IPS-18a (cell line): ENCODE results near the gene PRDM16.
A peak's percentile ranks its signal among the peaks of the same experiment; 100 is the strongest.

ENCODE experiments used
- H3K27ac ChIP-seq: one replicate; pipeline ENCODE4 v1.5.1; 2013; ENCODE audit warnings: low read length
- H3K27me3 ChIP-seq: one replicate; pipeline ENCODE4 v1.6.1; 2013; ENCODE audit warnings: mild to moderate bottlenecking, low read length; ENCODE audit not compliant: control insufficient read depth, insufficient read depth
- H3K36me3 ChIP-seq: one replicate; pipeline ENCODE4 v1.6.1; 2013; ENCODE audit warnings: low read depth, low read length; ENCODE audit not compliant: control insufficient read depth
- H3K4me1 ChIP-seq: one replicate; pipeline ENCODE4 v1.6.1; 2013; ENCODE audit warnings: low read depth, low read length; ENCODE audit not compliant: control insufficient read depth
- H3K4me3 ChIP-seq: one replicate; pipeline ENCODE4 v1.5.1; 2013; ENCODE audit warnings: low read length
- H3K9ac ChIP-seq: one replicate; pipeline ENCODE4 v1.6.1; 2013; ENCODE audit warnings: mild to moderate bottlenecking, low read length, moderate library complexity
- H3K9me3 ChIP-seq: one replicate; pipeline ENCODE4 v1.6.1; 2013; ENCODE audit warnings: low read depth, low read length; ENCODE audit not compliant: control insufficient read depth

Gene PRDM16

GRCh38 chr1:3066250-3066711 lies 2.7 kb upstream of the PRDM16 start:
- Histone ChIP-seq H3K27me3 (peaks cover 94% of the 10 kb centered on the region), H3K36me3 (no peaks in the 10 kb centered on the region), H3K9me3 (no peaks in the 10 kb centered on the region), H3K4me3 (no peak overlapping the region), H3K9ac (no peak overlapping the region), H3K27ac (no peak overlapping the region), H3K4me1 (peaks cover 12% of the 10 kb centered on the region)

GRCh38 chr1:3066826-3067225 lies 2.2 kb upstream of the PRDM16 start:
- peaks cover 94% of the 10 kb centered on the region for H3K27me3 ChIP-seq
- no peaks in the 10 kb centered on the region for H3K36me3 ChIP-seq
- no peaks in the 10 kb centered on the region for H3K9me3 ChIP-seq
- no peak overlapping the region for H3K4me3 ChIP-seq
- no peak overlapping the region for H3K9ac ChIP-seq
- H3K27ac ChIP-seq, result no peak overlapping the region
- peaks cover 17% of the 10 kb centered on the region for H3K4me1 ChIP-seq

DNA sequence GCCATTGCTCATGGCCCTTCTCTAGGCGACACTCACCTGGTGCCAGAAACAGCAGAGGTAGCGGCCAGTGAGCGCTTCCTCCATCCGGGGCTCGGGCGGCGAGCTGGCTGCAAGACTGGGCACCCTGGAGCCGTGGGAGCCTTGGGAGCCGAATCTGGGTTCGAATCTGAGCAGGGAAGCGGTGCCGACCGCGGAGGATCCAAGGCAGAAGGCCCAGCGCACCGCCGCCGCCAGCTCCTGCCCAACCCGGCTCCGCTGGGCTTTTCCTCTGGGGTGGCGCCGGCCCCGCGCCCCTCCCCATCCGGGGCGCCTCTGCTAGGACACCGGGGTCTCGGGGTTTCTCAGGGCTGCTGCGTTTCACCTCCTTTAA lies 1.7 kb upstream of the PRDM16 start:
- Histone ChIP-seq H3K27me3 (peaks cover 94% of the 10 kb centered on the region), H3K4me1 (peaks cover 18% of the 10 kb centered on the region), H3K9ac (no peak overlapping the region), H3K9me3 (no peaks in the 10 kb centered on the region), H3K4me3 (peak overlapping the region; percentile 13), H3K27ac (no peak overlapping the region), H3K36me3 (no peaks in the 10 kb centered on the region)

GRCh38 chr1:3067671-3068563 lies 1.1 kb upstream of the PRDM16 start:
- H3K27me3 ChIP-seq, result peaks cover 94% of the 10 kb centered on the region
- no peaks in the 10 kb centered on the region for H3K36me3 ChIP-seq
- peak overlapping the region; percentile 13 for H3K4me3 ChIP-seq
- H3K4me1 ChIP-seq, result peaks cover 18% of the 10 kb centered on the region
- no peaks in the 10 kb centered on the region for H3K9me3 ChIP-seq
- H3K27ac ChIP-seq, result no peak overlapping the region
- H3K9ac ChIP-seq, result no peak overlapping the region

- Histone ChIP-seq H3K27ac (no peak overlapping the region), H3K36me3 (no peaks in the 10 kb centered on the region), H3K9me3 (no peaks in the 10 kb centered on the region), H3K4me3 (peak overlapping the region; percentile 43), H3K9ac (no peak overlapping the region), H3K27me3 (peaks cover 94% of the 10 kb centered on the region), H3K4me1 (peaks cover 22% of the 10 kb centered on the region)
These were observed 697 bp downstream of the PRDM16 start for GRCh38 chr1:3069491-3070308.

DNA sequence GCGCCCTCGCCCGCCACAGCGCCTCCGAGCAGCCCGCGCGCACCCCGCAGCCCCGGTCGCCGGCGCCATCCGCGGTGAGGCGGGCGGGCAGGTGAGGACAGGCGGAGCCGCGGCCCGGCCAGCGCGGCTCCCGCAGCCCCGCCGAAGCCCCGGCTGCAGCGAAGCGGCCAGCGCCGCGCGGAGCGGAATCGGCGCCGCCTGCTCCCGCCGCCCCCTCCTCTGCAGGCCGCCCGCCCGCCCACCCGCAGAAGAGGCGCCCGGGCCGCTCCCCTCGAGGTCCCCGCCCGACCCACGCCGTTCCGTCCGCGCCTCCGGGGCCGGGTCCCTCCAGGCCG lies 1.3 kb downstream of the PRDM16 start:
- H3K9ac ChIP-seq, result no peak overlapping the region
- no peak overlapping the region for H3K27ac ChIP-seq
- no peak overlapping the region for H3K4me3 ChIP-seq
- peaks cover 22% of the 10 kb centered on the region for H3K4me1 ChIP-seq
- no peaks in the 10 kb centered on the region for H3K36me3 ChIP-seq
- no peaks in the 10 kb centered on the region for H3K9me3 ChIP-seq
- H3K27me3 ChIP-seq, result peaks cover 94% of the 10 kb centered on the region

GRCh38 chr1:3070644-3071564 lies 1.9 kb downstream of the PRDM16 start:
- Histone ChIP-seq H3K27me3 (peaks cover 94% of the 10 kb centered on the region), H3K27ac (no peak overlapping the region)

GRCh38 chr1:3071565-3072390 lies 2.8 kb downstream of the PRDM16 start:
- Histone ChIP-seq H3K4me1 (peaks cover 22% of the 10 kb centered on the region), H3K27ac (no peak overlapping the region), H3K9me3 (no peaks in the 10 kb centered on the region), H3K27me3 (peaks cover 94% of the 10 kb centered on the region), H3K4me3 (no peak overlapping the region), H3K9ac (no peak overlapping the region), H3K36me3 (no peaks in the 10 kb centered on the region)

More at GRCh38 chr1:3070644-3071564, 1.9 kb downstream of the PRDM16 start:
- Histone ChIP-seq H3K4me3 (peak overlapping the region; percentile 46), H3K36me3 (no peaks in the 10 kb centered on the region), H3K9ac (no peak overlapping the region), H3K9me3 (no peaks in the 10 kb centered on the region), H3K4me1 (peaks cover 22% of the 10 kb centered on the region)

- H3K27me3 ChIP-seq, result peaks cover 94% of the 10 kb centered on the region
These were observed 3.6 kb downstream of the PRDM16 start for GRCh38 chr1:3072391-3073185.

GRCh38 chr1:3073186-3073488 lies 4.1 kb downstream of the PRDM16 start:
- Histone ChIP-seq H3K9me3 (no peaks in the 10 kb centered on the region), H3K4me3 (peak overlapping the region; percentile 21), H3K9ac (no peak overlapping the region), H3K36me3 (no peaks in the 10 kb centered on the region), H3K4me1 (peaks cover 22% of the 10 kb centered on the region), H3K27me3 (peaks cover 93% of the 10 kb centered on the region), H3K27ac (no peak overlapping the region)

More at GRCh38 chr1:3072391-3073185, 3.6 kb downstream of the PRDM16 start:
- Histone ChIP-seq H3K9ac (no peak overlapping the region), H3K4me1 (peaks cover 22% of the 10 kb centered on the region), H3K4me3 (no peak overlapping the region), H3K27ac (no peak overlapping the region), H3K9me3 (no peaks in the 10 kb centered on the region), H3K36me3 (no peaks in the 10 kb centered on the region)
